Measurements from ENCODE around the gene PDGFA. TPM values are rescaled to one million over a fixed set of nuclear protein-coding genes. Genes with fewer than 3 reads are reported as not detected.

The PDGFA gene
- total RNA-seq, 4 donors from 2014 or later = 60.2 to 123 (median 104) TPM

DNA sequence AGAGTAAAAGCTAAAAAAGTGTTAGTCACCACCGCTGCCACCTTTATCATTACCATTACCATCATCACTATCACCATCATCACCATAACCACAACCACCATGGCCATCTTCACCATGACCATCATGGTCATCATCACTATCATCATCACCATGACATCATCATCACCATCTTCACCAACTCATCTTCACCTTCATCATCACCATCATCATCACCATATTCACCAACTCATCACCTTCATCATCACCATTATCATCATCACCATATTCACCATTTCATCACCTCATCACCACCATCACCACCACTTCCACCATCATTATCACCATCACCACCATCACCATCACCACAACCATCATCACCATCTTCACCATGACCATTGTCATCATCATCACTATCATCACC is 46.5 kb upstream of the PDGFA start:
- in situ Hi-C loops (cut with MboI; ENCODE audit: low pct_ligation_motif_present in 1 of 4, low pct_unique_long_range_greater_than_20kb in 1 of 4, low sequenced_read_pairs in 3 of 4) (no loop called here), intact Hi-C loops (cut with DNase I; ENCODE audit: low total_unique reads) (no loop called here)
- Histone ChIP-seq H3K27me3 (no peaks in the 10 kb centered on the region), H3K4me1 (peaks cover 0 to 3% (median 0%) of the 10 kb centered on the region in 4 donors), H3K27ac (no peak overlapping the region), H3K9me3 (no peaks in the 10 kb centered on the region), H3K4me3 (no peak overlapping the region), H3K36me3 (no peaks in the 10 kb centered on the region)
- DNase-seq = no peak
- 91% methylated on average over 1 of the region's 1 CpG; no CpG with 5 or more reads in 1 of the 2 donors for WGBS, 2 donors (ENCODE audit: low coverage in 1 of 2)
- TF ChIP-seq, protein P1, sequence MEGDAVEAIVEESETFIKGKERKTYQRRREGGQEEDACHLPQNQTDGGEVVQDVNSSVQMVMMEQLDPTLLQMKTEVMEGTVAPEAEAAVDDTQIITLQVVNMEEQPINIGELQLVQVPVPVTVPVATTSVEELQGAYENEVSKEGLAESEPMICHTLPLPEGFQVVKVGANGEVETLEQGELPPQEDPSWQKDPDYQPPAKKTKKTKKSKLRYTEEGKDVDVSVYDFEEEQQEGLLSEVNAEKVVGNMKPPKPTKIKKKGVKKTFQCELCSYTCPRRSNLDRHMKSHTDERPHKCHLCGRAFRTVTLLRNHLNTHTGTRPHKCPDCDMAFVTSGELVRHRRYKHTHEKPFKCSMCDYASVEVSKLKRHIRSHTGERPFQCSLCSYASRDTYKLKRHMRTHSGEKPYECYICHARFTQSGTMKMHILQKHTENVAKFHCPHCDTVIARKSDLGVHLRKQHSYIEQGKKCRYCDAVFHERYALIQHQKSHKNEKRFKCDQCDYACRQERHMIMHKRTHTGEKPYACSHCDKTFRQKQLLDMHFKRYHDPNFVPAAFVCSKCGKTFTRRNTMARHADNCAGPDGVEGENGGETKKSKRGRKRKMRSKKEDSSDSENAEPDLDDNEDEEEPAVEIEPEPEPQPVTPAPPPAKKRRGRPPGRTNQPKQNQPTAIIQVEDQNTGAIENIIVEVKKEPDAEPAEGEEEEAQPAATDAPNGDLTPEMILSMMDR (IDR thresholded peaks at IDR 0.05) = no peak
- TF ChIP-seq EP300 (IDR thresholded peaks at IDR 0.05; ENCODE audit: low read depth) = no peak
- TF ChIP-seq POLR2AphosphoS5 (IDR thresholded peaks at IDR 0.05) = no peak
- TF ChIP-seq POLR2A (IDR thresholded peaks at IDR 0.05) = no peak

DNA sequence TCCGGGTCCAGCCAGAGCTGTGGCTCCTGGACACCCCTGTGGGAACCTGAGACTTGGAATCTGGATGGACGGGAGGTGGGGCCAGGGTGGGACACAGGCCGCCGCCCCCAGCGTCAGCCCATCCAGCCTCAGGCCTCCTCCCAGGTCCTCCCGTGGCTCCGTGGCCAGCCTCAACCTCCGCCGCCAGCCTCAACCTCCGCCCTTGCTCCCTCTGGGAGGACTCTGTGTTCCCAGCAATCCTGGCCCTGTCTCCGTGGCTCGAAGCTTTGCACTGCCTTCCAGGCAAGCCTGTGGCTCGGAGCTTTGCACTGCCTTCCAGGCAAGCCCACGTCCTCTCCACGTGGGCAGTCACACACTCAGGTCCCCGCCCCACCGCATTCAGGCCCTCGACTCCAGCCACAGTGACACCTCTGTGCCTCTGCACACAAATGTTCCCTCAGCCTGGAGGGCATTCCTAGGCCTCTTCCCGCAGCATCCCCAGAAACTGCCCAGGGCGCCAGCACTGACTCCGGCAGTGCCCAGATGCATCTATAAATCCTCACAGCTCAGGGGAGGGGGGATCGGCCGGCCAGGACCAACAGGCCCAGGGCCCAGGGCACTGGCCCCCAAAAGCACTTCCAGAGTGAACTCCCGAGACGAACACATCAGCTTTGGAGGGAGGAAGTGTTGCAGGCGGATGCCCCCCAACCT is 44.7 kb upstream of the PDGFA start:
- Histone ChIP-seq H3K9me3 (no peaks in the 10 kb centered on the region), H3K27ac (no peak overlapping the region), H3K4me1 (peaks cover 0 to 3% (median 0%) of the 10 kb centered on the region in 4 donors), H3K27me3 (no peaks in the 10 kb centered on the region), H3K36me3 (no peaks in the 10 kb centered on the region), H3K4me3 (no peak overlapping the region)
- TF ChIP-seq POLR2A (IDR thresholded peaks at IDR 0.05) (no peak), POLR2AphosphoS5 (IDR thresholded peaks at IDR 0.05) (no peak), EP300 (IDR thresholded peaks at IDR 0.05; ENCODE audit: low read depth) (no peak)
- TF ChIP-seq, protein P1 (IDR thresholded peaks at IDR 0.05) = no peak
- DNase-seq = no peak
- intact Hi-C loops (cut with DNase I; ENCODE audit: low total_unique reads) = no loop called here
- in situ Hi-C loops (cut with MboI; ENCODE audit: low pct_ligation_motif_present in 1 of 4, low pct_unique_long_range_greater_than_20kb in 1 of 4, low sequenced_read_pairs in 3 of 4) = no loop called here
- WGBS, 2 donors (ENCODE audit: low coverage in 1 of 2) = 94% methylated on average over 26 of the region's 26 CpGs; no CpG with 5 or more reads in 1 of the 2 donors

DNA sequence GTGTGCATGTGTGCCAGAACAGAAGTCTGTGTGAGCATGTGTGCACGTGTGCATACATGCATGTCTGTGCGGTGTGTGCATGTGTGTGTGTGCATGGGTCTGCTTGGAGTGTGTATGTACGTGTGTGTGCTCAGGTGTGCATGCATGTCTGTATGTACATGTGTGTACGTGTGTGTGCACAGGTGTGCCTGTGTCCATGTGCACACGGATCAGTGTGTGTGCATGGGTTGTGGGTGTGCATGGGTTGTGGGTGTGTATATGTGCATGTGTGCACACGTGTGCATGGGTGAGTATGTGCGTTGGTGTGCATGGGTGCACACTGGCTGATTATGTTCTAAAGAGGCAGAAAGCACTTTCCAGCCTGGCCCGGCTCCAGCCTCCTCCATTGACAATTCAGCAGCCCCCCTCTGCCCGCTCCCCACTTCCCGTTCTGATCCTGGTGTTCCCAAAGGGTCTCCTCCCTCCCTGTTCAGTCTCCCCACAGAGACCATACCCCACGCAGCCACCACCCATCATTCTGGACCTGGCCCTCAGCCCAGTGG is 44.1 kb upstream of the PDGFA start:
- Histone ChIP-seq H3K4me3 (no peak overlapping the region), H3K27ac (no peak overlapping the region), H3K9me3 (no peaks in the 10 kb centered on the region), H3K36me3 (no peaks in the 10 kb centered on the region), H3K4me1 (peaks cover 0 to 3% (median 0%) of the 10 kb centered on the region in 4 donors), H3K27me3 (no peaks in the 10 kb centered on the region)
- intact Hi-C loops (cut with DNase I; ENCODE audit: low total_unique reads) (no loop called here), in situ Hi-C loops (cut with MboI; ENCODE audit: low pct_ligation_motif_present in 1 of 4, low pct_unique_long_range_greater_than_20kb in 1 of 4, low sequenced_read_pairs in 3 of 4) (no loop called here)
- WGBS, 2 donors (ENCODE audit: low coverage in 1 of 2) = 95% methylated on average over 11 of the region's 11 CpGs; no CpG with 5 or more reads in 1 of the 2 donors
- TF ChIP-seq, protein P1 (IDR thresholded peaks at IDR 0.05) = no peak
- TF ChIP-seq POLR2A (IDR thresholded peaks at IDR 0.05) (no peak), EP300 (IDR thresholded peaks at IDR 0.05; ENCODE audit: low read depth) (no peak), POLR2AphosphoS5 (IDR thresholded peaks at IDR 0.05) (no peak)
- DNase-seq = no peak

DNA sequence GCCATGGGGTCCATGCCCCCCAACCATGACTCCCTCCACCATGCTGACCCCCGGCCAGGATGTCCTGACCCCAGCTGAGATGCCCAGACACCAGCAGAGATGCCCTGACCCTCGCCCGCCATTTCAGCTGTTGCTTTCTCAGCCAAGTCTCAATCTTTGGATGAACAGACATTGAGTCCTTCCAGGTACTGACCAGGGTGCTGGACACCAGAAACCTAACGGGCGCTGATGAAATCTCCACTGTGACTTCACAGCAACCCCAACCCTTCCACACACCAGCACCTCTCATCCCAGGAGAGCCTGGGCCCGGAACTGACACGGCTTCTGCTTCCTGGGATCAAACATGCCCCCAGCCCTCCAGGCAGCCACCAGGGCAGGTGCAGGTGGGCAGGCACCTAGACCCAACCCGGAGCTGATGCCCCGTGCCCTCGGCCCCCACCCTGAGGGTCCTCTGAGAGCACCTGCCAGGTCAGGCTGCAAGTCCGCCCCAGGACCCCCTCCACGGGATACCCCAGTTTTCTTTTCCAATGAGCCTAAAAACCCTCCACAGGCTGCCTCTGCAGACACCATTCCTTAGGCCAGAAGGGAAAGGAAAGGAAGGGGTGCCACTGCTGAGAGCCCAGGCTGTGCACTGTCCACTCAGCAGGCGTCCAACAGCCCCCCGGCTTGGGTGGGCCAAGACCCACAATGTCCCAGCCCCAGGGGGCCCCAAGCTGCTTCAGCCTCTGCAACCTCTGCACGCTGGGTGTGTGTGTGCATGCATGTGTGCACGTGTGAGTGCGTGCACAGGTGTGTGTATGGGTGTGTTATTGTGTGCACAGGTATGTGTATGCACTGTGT is 43.4 kb upstream of the PDGFA start:
- Histone ChIP-seq H3K4me1 (peaks cover 0 to 3% (median 0%) of the 10 kb centered on the region in 4 donors), H3K9me3 (no peaks in the 10 kb centered on the region), H3K27ac (no peak overlapping the region), H3K36me3 (no peaks in the 10 kb centered on the region), H3K27me3 (no peaks in the 10 kb centered on the region), H3K4me3 (no peak overlapping the region)
- no peak for DNase-seq
- 92% methylated on average over 17 of the region's 17 CpGs; no CpG with 5 or more reads in 1 of the 2 donors for WGBS, 2 donors (ENCODE audit: low coverage in 1 of 2)
- intact Hi-C loops (cut with DNase I; ENCODE audit: low total_unique reads) (no loop called here), in situ Hi-C loops (cut with MboI; ENCODE audit: low pct_ligation_motif_present in 1 of 4, low pct_unique_long_range_greater_than_20kb in 1 of 4, low sequenced_read_pairs in 3 of 4) (no loop called here)
- no peak for TF ChIP-seq POLR2A (IDR thresholded peaks at IDR 0.05)
- TF ChIP-seq, protein P1 (IDR thresholded peaks at IDR 0.05) = no peak
- no peak for TF ChIP-seq POLR2AphosphoS5 (IDR thresholded peaks at IDR 0.05)
- TF ChIP-seq EP300 (IDR thresholded peaks at IDR 0.05; ENCODE audit: low read depth) = no peak
